Spleen (tissue), 13 donors: ENCODE data around the gene MFAP5. TPM values are rescaled to one million over a fixed set of nuclear protein-coding genes. Genes with fewer than 3 reads are reported as not detected.

Experiments used
- DNase-seq: peaks from one replicate; pipeline ENCODE4 v3.0.0-alpha.2; 2020
- H3K27ac ChIP-seq, 8 donors: fragments of 200-600 bp; sonication (generic) in 7 of 8; 1 replicate in 4 of 8; 2 replicates in 4 of 8; pipeline versions ENCODE4 v1.5.0 to v1.8.0; 2016 to 2021; ENCODE audit warnings: inconsistent platforms in 4 of 8, mild to moderate bottlenecking in 4 of 8, moderate library complexity in 1 of 8
- H3K27me3 ChIP-seq, 7 donors: fragments of 200-600 bp; sonication (generic) in 6 of 7; replicated peaks in 1 of 7; 1 replicate in 4 of 7; 2 replicates in 3 of 7; pipeline versions ENCODE4 v1.5.0 to v1.8.0; 2016 to 2021; ENCODE audit warnings: inconsistent platforms in 3 of 7, mild to moderate bottlenecking in 1 of 7
- H3K36me3 ChIP-seq, 6 donors: fragments of 200-600 bp; sonication (generic) in 5 of 6; 1 replicate in 4 of 6; 2 replicates in 2 of 6; pipeline versions ENCODE4 v1.5.0 to v1.8.0; 2016 to 2021; ENCODE audit warnings: inconsistent platforms in 2 of 6
- H3K4me1 ChIP-seq, 6 donors: fragments of 200-600 bp; sonication (generic) in 5 of 6; 1 replicate in 3 of 6; 2 replicates in 3 of 6; pipeline versions ENCODE4 v1.5.0 to v1.8.0; 2016 to 2021; ENCODE audit warnings: inconsistent platforms in 3 of 6
- H3K4me3 ChIP-seq, 8 donors: fragments of 200-600 bp; sonication (generic) in 7 of 8; 1 replicate in 4 of 8; 2 replicates in 4 of 8; pipeline versions ENCODE4 v1.5.0 to v1.8.0; 2016 to 2021; ENCODE audit warnings: inconsistent platforms in 4 of 8, mild to moderate bottlenecking in 4 of 8, moderate library complexity in 2 of 8
- H3K9me3 ChIP-seq, 8 donors: fragments of 200-600 bp; sonication (generic) in 7 of 8; 1 replicate in 4 of 8; 2 replicates in 4 of 8; pipeline versions ENCODE4 v1.5.0 to v1.8.0; 2016 to 2021; ENCODE audit warnings: inconsistent platforms in 4 of 8
- POLR2A ChIP-seq, 3 donors: fragments of 450-650 bp; IDR thresholded peaks; one replicate each; pipeline ENCODE4 v1.5.1; 2017; ENCODE audit warnings: antibody characterized with exemption in 3 of 3, mild to moderate bottlenecking in 1 of 3
- POLR2AphosphoS5 ChIP-seq, 3 donors: sonication (generic); formaldehyde crosslinking; IDR thresholded peaks; one replicate each; pipeline ENCODE4 v1.5.1; 2017; ENCODE audit warnings: antibody characterized with exemption in 3 of 3
- WGBS, 5 donors: extraction: QIAGEN DNeasy Blood & Tissue Kit in 3 of 5; methylation state at CpG; one replicate each; pipeline versions ENCODE4 v1.1.5 to v1.1.7; 2013 to 2018; 5-methylcytosine and 5-hydroxymethylcytosine counted together
- intact Hi-C: fragments of 100-400 bp; cut with DNase I; formaldehyde crosslinking; loops from one replicate; pipeline ENCODE4 v1.15.0; 2023; ENCODE audit warnings: low total_unique reads
- long read RNA-seq, 2 donors: transcript quantifications; one replicate each; lab custom pipeline, GENCODE V29; 2026
- polyA plus RNA-seq, 3 donors: library from polyadenylated mRNA; stranded (reverse); fragments of 200-250 nt; gene quantifications; one replicate each; pipeline ENCODE4 v1.2.1, GENCODE V29; 2013
- total RNA-seq, 7 donors: library from RNA; depleted of rRNA in 3 of 7; stranded (reverse); fragments of >200 nt in 3 of 7; fragmentation: NEBNext Ultra II Directional in 4 of 7; extraction: Animal tissue kit (Norgen Biotek cat#: 25700) in 4 of 7; gene quantifications; one replicate each; pipeline versions ENCODE4 v1.1.0 to v1.2.1, GENCODE V29; 2016 to 2021
- TF ChIP-seq, protein P1 (sequence below), 11 experiments: fragments of 200-600 bp in 7 of 11; fragments of 450-650 bp in 4 of 11; sonication (generic) in 4 of 11; IDR thresholded peaks in 8 of 11; conservative IDR thresholded peaks in 3 of 11; 1 replicate in 7 of 11; 2 replicates in 4 of 11; pipeline versions ENCODE4 v1.4.0 to v1.8.0; 2016 to 2021; ENCODE audit warnings: antibody characterized with exemption in 11 of 11, inconsistent platforms in 4 of 11, mild to moderate bottlenecking in 1 of 11
- donor health status: healthy with polysubstance abuse.
- donor health status: DM: no; HTN: no; CAD: no; lungs with moderate emphysema.
- donor health status: DM: no; HTN: no; CAD: no.
- donor health status: Bipolar disorder and iron deficiency.
- donor health status: healthy.
- donor health status: DM: no; HTN: no; CAD: no.
- donor health status: DM: yes; HTN: yes; CAD: no.

The MFAP5 gene, protein sequence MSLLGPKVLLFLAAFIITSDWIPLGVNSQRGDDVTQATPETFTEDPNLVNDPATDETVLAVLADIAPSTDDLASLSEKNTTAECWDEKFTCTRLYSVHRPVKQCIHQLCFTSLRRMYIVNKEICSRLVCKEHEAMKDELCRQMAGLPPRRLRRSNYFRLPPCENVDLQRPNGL
- total RNA-seq: 10 to 100 TPM in 1 of 7 donors, 1 to 10 TPM in 4, under 1 TPM in 2; 0.57 to 14.3 (median 4.2) TPM
- polyA plus RNA-seq: 1 to 10 TPM; 1.6 to 8.5 (median 2.4) TPM
- long read RNA-seq, donor 1: 0 reads
- long read RNA-seq, donor 2, partial matches to known transcripts: 0 of 1 reads
- long read RNA-seq, donor 2, other reads (novel, unspliced or antisense): 0 of 1 reads

DNA sequence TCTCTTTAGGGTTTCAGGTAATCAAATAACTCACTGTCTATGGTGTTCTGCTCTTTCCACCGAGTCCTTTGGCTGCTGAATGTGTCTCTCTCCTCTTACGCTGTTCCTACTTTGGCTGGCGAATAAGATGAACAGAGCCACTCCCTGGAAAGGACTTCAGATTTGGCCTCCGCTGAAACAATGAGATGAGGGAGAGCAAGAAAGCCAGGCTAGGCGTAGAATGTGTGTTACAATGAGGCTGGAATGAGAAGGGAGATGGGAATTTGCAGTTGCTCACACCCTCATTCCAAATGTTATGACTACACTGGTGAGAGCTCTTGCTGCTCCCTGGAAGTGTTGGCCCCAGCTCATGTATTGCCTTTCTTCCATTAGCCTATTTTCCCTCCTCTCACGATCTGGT, at the start of gene MFAP5:
TSS of gene MFAP5 (minus strand) at position 234 of the 400 bp plus-strand sequence. CDS start 722 bp downstream, outside the sequence.
- Histone ChIP-seq H3K27ac (no peak within 1 kb of the TSS), H3K4me3 (no peak within 1 kb of the TSS), H3K27me3 (peaks cover 0 to 3% (median 0%) of the 10 kb centered on the region in 7 donors), H3K36me3 (no peaks in the 10 kb centered on the region), H3K4me1 (peaks cover 0 to 8% (median 3%) of the 10 kb centered on the region in 6 donors), H3K9me3 (no peaks in the 10 kb centered on the region)
- no peak for DNase-seq
- intact Hi-C loops: no loop called here
- TF ChIP-seq, protein P1, sequence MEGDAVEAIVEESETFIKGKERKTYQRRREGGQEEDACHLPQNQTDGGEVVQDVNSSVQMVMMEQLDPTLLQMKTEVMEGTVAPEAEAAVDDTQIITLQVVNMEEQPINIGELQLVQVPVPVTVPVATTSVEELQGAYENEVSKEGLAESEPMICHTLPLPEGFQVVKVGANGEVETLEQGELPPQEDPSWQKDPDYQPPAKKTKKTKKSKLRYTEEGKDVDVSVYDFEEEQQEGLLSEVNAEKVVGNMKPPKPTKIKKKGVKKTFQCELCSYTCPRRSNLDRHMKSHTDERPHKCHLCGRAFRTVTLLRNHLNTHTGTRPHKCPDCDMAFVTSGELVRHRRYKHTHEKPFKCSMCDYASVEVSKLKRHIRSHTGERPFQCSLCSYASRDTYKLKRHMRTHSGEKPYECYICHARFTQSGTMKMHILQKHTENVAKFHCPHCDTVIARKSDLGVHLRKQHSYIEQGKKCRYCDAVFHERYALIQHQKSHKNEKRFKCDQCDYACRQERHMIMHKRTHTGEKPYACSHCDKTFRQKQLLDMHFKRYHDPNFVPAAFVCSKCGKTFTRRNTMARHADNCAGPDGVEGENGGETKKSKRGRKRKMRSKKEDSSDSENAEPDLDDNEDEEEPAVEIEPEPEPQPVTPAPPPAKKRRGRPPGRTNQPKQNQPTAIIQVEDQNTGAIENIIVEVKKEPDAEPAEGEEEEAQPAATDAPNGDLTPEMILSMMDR (IDR thresholded peaks at IDR 0.05 in 8 of 11, conservative IDR thresholded peaks at IDR 0.05 in 3 of 11): no peak
- TF ChIP-seq POLR2AphosphoS5 (IDR thresholded peaks at IDR 0.05) (no peak), POLR2A (IDR thresholded peaks at IDR 0.05) (no peak)
- 88 to 95% (median 90%) methylated on average over 6 of the region's 6 CpGs for whole genome bisulfite sequencing, 5 donors

DNA sequence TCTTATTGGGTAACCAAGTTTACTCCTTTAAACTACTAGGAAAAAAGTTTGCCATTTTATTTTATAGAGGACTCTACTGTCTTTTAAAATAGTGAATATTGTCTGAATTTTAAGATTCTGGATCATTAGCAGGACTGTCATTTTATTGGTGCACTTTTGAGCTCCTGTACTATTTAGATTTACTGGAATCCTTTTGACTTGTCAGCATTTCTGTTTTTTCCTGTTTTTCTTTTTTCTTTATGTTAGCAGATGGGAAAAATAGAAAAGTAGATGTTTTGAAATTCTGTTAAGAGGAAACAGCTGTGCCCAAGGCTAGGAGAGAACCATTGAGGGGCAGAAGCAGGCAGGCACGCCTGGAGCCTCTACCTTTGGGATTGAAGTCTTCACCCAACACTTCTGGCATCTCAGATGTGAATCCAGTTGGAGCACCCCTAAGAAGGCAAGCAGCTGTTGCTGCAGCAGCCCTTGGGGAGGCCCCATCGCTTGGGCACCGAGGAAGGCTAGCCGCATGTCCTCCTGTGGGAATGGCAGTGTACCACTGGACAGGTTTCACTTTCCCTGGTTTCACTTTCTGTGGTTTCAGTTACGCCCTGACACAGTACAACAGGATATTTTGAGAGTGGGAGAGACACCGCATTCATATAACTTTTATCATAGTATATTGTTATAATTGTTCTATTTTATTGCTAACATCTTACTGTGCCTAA, 46.7 kb upstream of the MFAP5 start:
- Histone ChIP-seq H3K9me3 (no peaks in the 10 kb centered on the region), H3K36me3 (no peaks in the 10 kb centered on the region), H3K4me1 (peaks cover 6 to 49% (median 27%) of the 10 kb centered on the region in 6 donors), H3K27me3 (no peaks in the 10 kb centered on the region), H3K27ac (peak overlapping the region; percentile 45 to 83 (median 74)), H3K4me3 (peak overlapping the region; percentile 6 to 64 (median 24))
- DNase-seq: no peak
- intact Hi-C loops: no loop called here
- 8 to 18% (median 11%) methylated on average over 6 of the region's 6 CpGs for WGBS, 5 donors
- no peak for TF ChIP-seq POLR2A (IDR thresholded peaks at IDR 0.05)
- TF ChIP-seq, protein P1 (IDR thresholded peaks at IDR 0.05 in 8 of 11, conservative IDR thresholded peaks at IDR 0.05 in 3 of 11): no peak
- TF ChIP-seq POLR2AphosphoS5 (IDR thresholded peaks at IDR 0.05): peak in 2 of 3 donors; percentile 53 to 82

DNA sequence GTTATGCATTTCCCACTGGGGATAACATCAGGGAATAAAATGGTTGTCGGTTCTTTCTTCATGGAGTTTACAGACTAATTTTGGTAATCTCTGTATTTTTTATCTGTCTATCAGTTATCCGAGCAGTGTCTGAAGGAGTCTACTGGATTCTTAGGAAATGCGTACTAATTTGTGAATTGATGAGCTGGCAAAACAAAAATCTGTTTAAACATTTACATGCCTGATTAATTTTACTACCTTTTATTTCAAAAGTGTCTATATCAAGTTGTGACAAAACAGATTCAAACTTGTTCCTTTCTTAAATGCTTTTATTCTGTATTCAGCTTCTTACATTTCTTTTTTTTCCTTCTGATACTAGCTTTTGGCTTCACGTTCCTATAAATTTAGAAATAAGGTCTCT, 39.5 kb upstream of the MFAP5 start:
- no peak for DNase-seq
- H3K4me3 ChIP-seq: no peak overlapping the region
- H3K9me3 ChIP-seq: no peaks in the 10 kb centered on the region
- no peak for TF ChIP-seq POLR2AphosphoS5 (IDR thresholded peaks at IDR 0.05)
- TF ChIP-seq, protein P1 (IDR thresholded peaks at IDR 0.05 in 8 of 11, conservative IDR thresholded peaks at IDR 0.05 in 3 of 11): no peak
- no peak for TF ChIP-seq POLR2A (IDR thresholded peaks at IDR 0.05)
- intact Hi-C loops: no loop called here
- no peaks in the 10 kb centered on the region for H3K36me3 ChIP-seq
- H3K4me1 ChIP-seq: peaks cover 6 to 42% (median 22%) of the 10 kb centered on the region in 6 donors
- no peak overlapping the region for H3K27ac ChIP-seq
- 90 to 96% (median 92%) methylated on average over 4 of the region's 4 CpGs for WGBS, 5 donors
- peaks cover 0 to 4% (median 0%) of the 10 kb centered on the region in 7 donors for H3K27me3 ChIP-seq
